Esophagus muscularis mucosa (tissue), 4 donors: ENCODE data around the gene NSUN4.

Source experiments
- EP300 ChIP-seq: sonication (generic); formaldehyde crosslinking; IDR thresholded peaks from one replicate; pipeline ENCODE4 v1.6.1; 2017; ENCODE audit warnings: antibody characterized with exemption
- POLR2A ChIP-seq: fragments of 450-650 bp; IDR thresholded peaks from one replicate; pipeline ENCODE4 v1.6.1; 2017; ENCODE audit warnings: antibody characterized with exemption, moderate library complexity, mild to moderate bottlenecking, low read depth
- POLR2AphosphoS5 ChIP-seq, 2 donors: sonication (generic); formaldehyde crosslinking; IDR thresholded peaks; one replicate each; pipeline ENCODE4 v1.6.1; 2017; ENCODE audit warnings: antibody characterized with exemption in 2 of 2
- TF ChIP-seq, protein P1 (sequence below), 3 experiments: fragments of 200-600 bp in 2 of 3; fragments of 450-650 bp in 1 of 3; sonication (generic) in 2 of 3; IDR thresholded peaks; one replicate each; pipeline ENCODE4 v1.5.1; 2017 to 2019; ENCODE audit warnings: antibody characterized with exemption in 3 of 3, mild to moderate bottlenecking in 2 of 3, moderate library complexity in 1 of 3

DNA sequence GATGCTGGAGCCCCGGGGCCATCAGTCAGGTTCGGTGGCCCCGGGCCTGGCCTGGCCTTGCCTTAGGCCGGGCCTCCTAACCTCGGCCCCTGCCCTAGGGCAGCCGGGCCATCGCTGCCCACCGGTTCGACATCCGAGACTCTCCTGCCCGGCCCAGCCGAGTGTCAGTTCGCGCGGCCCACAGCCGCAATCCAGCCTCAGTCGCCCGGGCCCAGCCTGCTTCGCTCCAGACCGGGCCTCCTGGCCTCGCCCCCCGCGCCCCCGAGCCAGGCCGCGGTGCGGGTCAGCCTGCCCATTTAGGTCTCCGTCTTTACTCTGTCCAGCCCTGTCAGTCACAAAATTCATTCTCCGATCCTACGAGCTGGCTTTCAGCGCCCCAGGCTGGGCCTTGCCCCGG, 38.0 kb upstream of the NSUN4 start:
- TF ChIP-seq POLR2AphosphoS5 (IDR thresholded peaks at IDR 0.05): peak in 1 of 2 donors; percentile 2
- TF ChIP-seq, protein P1, sequence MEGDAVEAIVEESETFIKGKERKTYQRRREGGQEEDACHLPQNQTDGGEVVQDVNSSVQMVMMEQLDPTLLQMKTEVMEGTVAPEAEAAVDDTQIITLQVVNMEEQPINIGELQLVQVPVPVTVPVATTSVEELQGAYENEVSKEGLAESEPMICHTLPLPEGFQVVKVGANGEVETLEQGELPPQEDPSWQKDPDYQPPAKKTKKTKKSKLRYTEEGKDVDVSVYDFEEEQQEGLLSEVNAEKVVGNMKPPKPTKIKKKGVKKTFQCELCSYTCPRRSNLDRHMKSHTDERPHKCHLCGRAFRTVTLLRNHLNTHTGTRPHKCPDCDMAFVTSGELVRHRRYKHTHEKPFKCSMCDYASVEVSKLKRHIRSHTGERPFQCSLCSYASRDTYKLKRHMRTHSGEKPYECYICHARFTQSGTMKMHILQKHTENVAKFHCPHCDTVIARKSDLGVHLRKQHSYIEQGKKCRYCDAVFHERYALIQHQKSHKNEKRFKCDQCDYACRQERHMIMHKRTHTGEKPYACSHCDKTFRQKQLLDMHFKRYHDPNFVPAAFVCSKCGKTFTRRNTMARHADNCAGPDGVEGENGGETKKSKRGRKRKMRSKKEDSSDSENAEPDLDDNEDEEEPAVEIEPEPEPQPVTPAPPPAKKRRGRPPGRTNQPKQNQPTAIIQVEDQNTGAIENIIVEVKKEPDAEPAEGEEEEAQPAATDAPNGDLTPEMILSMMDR (IDR thresholded peaks at IDR 0.05): no peak
- TF ChIP-seq EP300: no peak
- TF ChIP-seq POLR2A: no peak
